ENCODE measurements around the gene WWOX.

- TF ChIP-seq EP300 (conservative IDR thresholded peaks at IDR 0.05; ENCODE audit: poor library complexity, severe bottlenecking) (no peak), CTCF (IDR thresholded peaks at IDR 0.05; ENCODE audit: poor library complexity, severe bottlenecking) (no peak), POLR2AphosphoS5 (IDR thresholded peaks at IDR 0.05) (no peak), EZH2 (IDR thresholded peaks at IDR 0.05; ENCODE audit: borderline replicate concordance, insufficient read depth, low read length, poor library complexity, severe bottlenecking) (no peak)
These were observed 673.8 kb downstream of the WWOX start for GRCh38 chr16:78773291-78773702.

Measured in neural cell (in vitro differentiated cells).